A549 (cell line): ENCODE measurements around the gene SERPIND1. TPM values are rescaled to one million over a fixed set of nuclear protein-coding genes. Genes with fewer than 3 reads are reported as not detected.

Experiments used
- ATAC-seq, 2 experiments: fragments of 200-7000 bp in 1 of 2; fragments of >200 bp in 1 of 2; cut with Nextera tagmentation in 1 of 2; cut with Tn5 transposase in 1 of 2; 3 replicates each; pipeline versions ENCODE4 v1.8.0 to v1.9.1; 2018 to 2020; ENCODE audit warnings: mild to moderate bottlenecking in 1 of 2, moderate library complexity in 1 of 2
- CTCF ChIA-PET: fragments of 300-600 bp; sonication (Branson Sonifier 250); formaldehyde crosslinking; extraction: SDS; loops from one replicate; lab custom pipeline; 2021; ENCODE audit warnings: antibody characterized with exemption, inconsistent platforms; lab: Yijun Ruan, JAX
- POLR2A ChIA-PET: fragments of 350-600 bp; formaldehyde crosslinking; extraction: SDS; loops from one replicate; lab custom pipeline; 2021; ENCODE audit warnings: antibody characterized with exemption, inconsistent platforms; lab: Yijun Ruan, JAX
- DNase-seq, 2 experiments: peaks; one replicate each; pipeline versions ENCODE4 v3.0.0 to v3.0.0-alpha.2; 2011 to 2016; ENCODE audit warnings: low read depth in 1 of 2, low spot score in 1 of 2
- FAIRE-seq: peaks from 2 replicates; lab custom pipeline; 2011; peaks lifted over from hg19 to GRCh38; lab: Jason Lieb, UNC
- H3K27ac ChIP-seq, 2 experiments: fragments of >200 bp; sonication (Bioruptor Twin); formaldehyde crosslinking; 3 replicates each; pipeline ENCODE4 v1.5.1; 2016 to 2017
- H3K4me1 ChIP-seq: fragments of >200 bp; sonication (Bioruptor Twin); formaldehyde crosslinking; 3 replicates; pipeline ENCODE4 v1.6.1; 2016
- H3K4me2 ChIP-seq: fragments of >200 bp; sonication (Bioruptor Twin); formaldehyde crosslinking; 3 replicates; pipeline ENCODE4 v1.6.1; 2016
- H3K4me3 ChIP-seq: fragments of >200 bp; sonication (Bioruptor Twin); formaldehyde crosslinking; 3 replicates; pipeline ENCODE4 v1.5.1; 2016
- H3K9me3 ChIP-seq: fragments of >200 bp; sonication (Bioruptor Twin); formaldehyde crosslinking; 3 replicates; pipeline ENCODE4 v1.6.1; 2016
- CHD2 ChIP-seq: fragments of 150-350 bp; IDR thresholded peaks from 2 replicates; pipeline ENCODE4 v1.6.1; 2014; ENCODE audit warnings: low read length; ENCODE audit not compliant: partially characterized antibody
- ELK1 ChIP-seq: fragments of 150-350 bp; IDR thresholded peaks from 2 replicates; pipeline ENCODE4 v1.6.1; 2014; ENCODE audit warnings: low read depth, mild to moderate bottlenecking, low read length
- ESRRA ChIP-seq: fragments of 150-350 bp; IDR thresholded peaks from 2 replicates; pipeline ENCODE4 v1.6.1; 2014; ENCODE audit warnings: mild to moderate bottlenecking, low read length, borderline replicate concordance
- FOSL2 ChIP-seq, 2 experiments: fragments of 450-650 bp in 1 of 2; fragments of >200 bp in 1 of 2; sonication (Bioruptor Twin) in 1 of 2; formaldehyde crosslinking; IDR thresholded peaks; 2 replicates each; pipeline versions ENCODE4 v1.5.0 to v1.6.1; 2016 to 2020; ENCODE audit warnings: mild to moderate bottlenecking in 1 of 2, moderate library complexity in 1 of 2
- GATA3 ChIP-seq: IDR thresholded peaks from 2 replicates; pipeline ENCODE4 v1.6.1; 2012; ENCODE audit warnings: borderline replicate concordance
- HEYL ChIP-seq: fragments of 250-450 bp; sonication (Bioruptor Pico); IDR thresholded peaks from 2 replicates; pipeline ENCODE4 v1.8.0; 2021; ENCODE audit warnings: mild to moderate bottlenecking, moderate library complexity
- HOXA7 ChIP-seq: fragments of 250-450 bp; sonication (Bioruptor Pico); IDR thresholded peaks from 2 replicates; pipeline ENCODE4 v1.5.0; 2020; ENCODE audit warnings: mild to moderate bottlenecking, moderate library complexity
- HOXB5 ChIP-seq: fragments of 250-450 bp; sonication (Bioruptor Pico); IDR thresholded peaks from 2 replicates; pipeline ENCODE4 v1.5.0; 2020; ENCODE audit warnings: mild to moderate bottlenecking, moderate library complexity
- JUNB ChIP-seq: fragments of >200 bp; sonication (Bioruptor Twin); formaldehyde crosslinking; IDR thresholded peaks from 2 replicates; pipeline ENCODE4 v1.6.1; 2016
- KDM1A ChIP-seq: fragments of 200-600 bp; sonication (generic); IDR thresholded peaks from 2 replicates; pipeline ENCODE4 v1.6.1; 2016; ENCODE audit warnings: low read depth, mild to moderate bottlenecking
- MAFK ChIP-seq: fragments of 450-650 bp; IDR thresholded peaks from 2 replicates; pipeline ENCODE4 v1.6.1; 2014; ENCODE audit not compliant: partially characterized antibody
- MAZ ChIP-seq: fragments of 150-350 bp; IDR thresholded peaks from 2 replicates; pipeline ENCODE4 v1.6.1; 2014; ENCODE audit warnings: antibody characterized with exemption, low read depth, low read length, borderline replicate concordance
- NR3C1 ChIP-seq: fragments of >200 bp; sonication (Bioruptor Twin); formaldehyde crosslinking; IDR thresholded peaks from 3 replicates; pipeline ENCODE4 v1.6.1; 2017
- POLR2AphosphoS2 ChIP-seq: conservative IDR thresholded peaks from 2 replicates; pipeline ENCODE4 v1.6.1; 2012; ENCODE audit warnings: low read length, improper control_type of control experiment, inconsistent platforms
- RAD21 ChIP-seq, 2 experiments: fragments of >200 bp in 1 of 2; sonication (Bioruptor Twin) in 1 of 2; formaldehyde crosslinking in 1 of 2; IDR thresholded peaks in 1 of 2; conservative IDR thresholded peaks in 1 of 2; 2 replicates in 1 of 2; 3 replicates in 1 of 2; pipeline ENCODE4 v1.6.1; 2012 to 2018; ENCODE audit warnings: inconsistent platforms in 1 of 2
- RARB ChIP-seq: fragments of 250-450 bp; sonication (Bioruptor Pico); IDR thresholded peaks from 2 replicates; pipeline ENCODE4 v1.8.0; 2021; ENCODE audit warnings: mild to moderate bottlenecking, moderate library complexity
- SMC3 ChIP-seq: fragments of >200 bp; sonication (Bioruptor Twin); formaldehyde crosslinking; IDR thresholded peaks from 3 replicates; pipeline ENCODE4 v1.6.1; 2018; ENCODE audit warnings: inconsistent platforms
- TFCP2L1 ChIP-seq: fragments of 250-450 bp; sonication (Bioruptor Pico); IDR thresholded peaks from 2 replicates; pipeline ENCODE4 v1.5.0; 2021; ENCODE audit warnings: mild to moderate bottlenecking
- USF2 ChIP-seq: fragments of 450-650 bp; IDR thresholded peaks from 2 replicates; pipeline ENCODE4 v1.6.1; 2014; ENCODE audit warnings: antibody characterized with exemption
- WGBS: methylation state at CpG from one replicate; pipeline ENCODE4 v1.1.6; 2017; ENCODE audit errors: missing lambda C conversion rate; 5-methylcytosine and 5-hydroxymethylcytosine counted together
- polyA plus RNA-seq, 4 experiments: library from polyadenylated mRNA; depleted of rRNA in 3 of 4; stranded (reverse); fragments of >200 nt; fragmentation: RNase III in 1 of 4; extraction: RNeasy Plus Mini Kit Qiagen cat#74134 plus additional on column Dnase treatment in 1 of 4; gene quantifications; 2 replicates in 3 of 4; 3 replicates in 1 of 4; pipeline ENCODE4 v1.2.3, GENCODE V29; 2011 to 2017
- TF ChIP-seq, protein P1 (sequence below): IDR thresholded peaks from 2 replicates; pipeline ENCODE4 v1.6.1; 2012
- TF ChIP-seq, protein P2 (sequence below): IDR thresholded peaks from 2 replicates; pipeline ENCODE4 v1.6.1; 2012; ENCODE audit warnings: low read depth, borderline replicate concordance
- TF ChIP-seq, protein P3 (sequence below): fragments of >200 bp; sonication (Bioruptor Twin); formaldehyde crosslinking; IDR thresholded peaks from 3 replicates; pipeline ENCODE4 v1.5.1; 2016

The SERPIND1 gene
- polyA plus RNA-seq, 2 of the 4 experiments (the other 2 are of a cell fraction) = not detected

DNA sequence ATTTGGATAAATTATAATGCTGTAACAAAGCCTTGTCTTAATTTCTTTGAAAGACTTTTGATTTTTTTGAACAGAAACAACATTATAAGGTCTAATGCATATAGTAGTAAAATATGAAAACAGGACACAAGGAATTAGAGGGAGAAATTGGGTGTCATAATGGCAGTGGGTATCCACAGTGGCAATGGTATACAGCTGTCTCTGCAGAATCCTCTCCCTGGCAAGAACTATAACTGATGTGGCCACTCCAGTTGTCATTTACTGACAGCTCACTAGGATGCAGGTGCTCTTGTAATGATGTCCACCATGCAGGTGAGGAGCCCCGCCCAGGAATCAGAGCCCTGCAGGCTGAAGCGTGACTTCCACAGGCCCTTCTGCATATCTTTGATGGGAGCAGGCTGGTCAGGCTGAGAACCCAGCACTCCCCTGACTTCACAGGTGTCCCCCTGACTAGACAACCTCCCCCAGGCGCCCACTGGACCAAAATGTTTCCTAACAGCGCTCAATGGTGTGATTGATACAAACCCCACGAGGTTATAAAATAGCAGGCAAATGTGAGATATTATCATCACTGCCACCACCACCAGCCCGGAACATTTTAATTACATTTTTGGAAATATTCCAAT lies 32.8 kb upstream of the SERPIND1 start:
- DNase-seq (no peak), FAIRE-seq (no peak), ATAC-seq (no peak)
- POLR2A ChIA-PET = no interaction called here
- Histone ChIP-seq H3K4me3 (no peak overlapping the region), H3K9me3 (peaks cover 14% of the 10 kb centered on the region; the same call in 1 of the 3 replicates), H3K4me1 (no peaks in the 10 kb centered on the region), H3K27ac (no peak overlapping the region), H3K4me2 (no peak overlapping the region)
- CTCF ChIA-PET = interaction anchor here (0.6 to 1.9 kb wide), 5 partner anchors 10 to 324 kb away, joined by 3 to 9 read pairs (median 4); no protein-coding TSS in a partner anchor
- WGBS = 90% methylated on average over 6 of the region's 6 CpGs
- TF ChIP-seq CHD2 = no peak
- TF ChIP-seq, protein P1, sequence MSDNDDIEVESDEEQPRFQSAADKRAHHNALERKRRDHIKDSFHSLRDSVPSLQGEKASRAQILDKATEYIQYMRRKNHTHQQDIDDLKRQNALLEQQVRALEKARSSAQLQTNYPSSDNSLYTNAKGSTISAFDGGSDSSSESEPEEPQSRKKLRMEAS = no peak
- no peak for TF ChIP-seq MAFK
- TF ChIP-seq, protein P2, sequence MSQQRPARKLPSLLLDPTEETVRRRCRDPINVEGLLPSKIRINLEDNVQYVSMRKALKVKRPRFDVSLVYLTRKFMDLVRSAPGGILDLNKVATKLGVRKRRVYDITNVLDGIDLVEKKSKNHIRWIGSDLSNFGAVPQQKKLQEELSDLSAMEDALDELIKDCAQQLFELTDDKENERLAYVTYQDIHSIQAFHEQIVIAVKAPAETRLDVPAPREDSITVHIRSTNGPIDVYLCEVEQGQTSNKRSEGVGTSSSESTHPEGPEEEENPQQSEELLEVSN = no peak
- no peak for TF ChIP-seq RARB
- TF ChIP-seq ELK1 = no peak
- no peak for TF ChIP-seq KDM1A
- TF ChIP-seq HOXA7 (CRISPR knock-in tag) = no peak
- no peak for TF ChIP-seq USF2
- no peak for TF ChIP-seq ESRRA
- no peak for TF ChIP-seq JUNB
- no peak for TF ChIP-seq MAZ
- TF ChIP-seq SMC3 = no peak
- no peak for TF ChIP-seq FOSL2 (IDR thresholded peaks at IDR 0.05)
- TF ChIP-seq FOSL2 (CRISPR knock-in tag; IDR thresholded peaks at IDR 0.05) = no peak
- no peak for TF ChIP-seq TFCP2L1 (CRISPR knock-in tag)
- TF ChIP-seq POLR2AphosphoS2 = no peak
- TF ChIP-seq HOXB5 (CRISPR knock-in tag) = no peak
- TF ChIP-seq HEYL (CRISPR knock-in tag) = no peak
- no peak for TF ChIP-seq NR3C1

DNA sequence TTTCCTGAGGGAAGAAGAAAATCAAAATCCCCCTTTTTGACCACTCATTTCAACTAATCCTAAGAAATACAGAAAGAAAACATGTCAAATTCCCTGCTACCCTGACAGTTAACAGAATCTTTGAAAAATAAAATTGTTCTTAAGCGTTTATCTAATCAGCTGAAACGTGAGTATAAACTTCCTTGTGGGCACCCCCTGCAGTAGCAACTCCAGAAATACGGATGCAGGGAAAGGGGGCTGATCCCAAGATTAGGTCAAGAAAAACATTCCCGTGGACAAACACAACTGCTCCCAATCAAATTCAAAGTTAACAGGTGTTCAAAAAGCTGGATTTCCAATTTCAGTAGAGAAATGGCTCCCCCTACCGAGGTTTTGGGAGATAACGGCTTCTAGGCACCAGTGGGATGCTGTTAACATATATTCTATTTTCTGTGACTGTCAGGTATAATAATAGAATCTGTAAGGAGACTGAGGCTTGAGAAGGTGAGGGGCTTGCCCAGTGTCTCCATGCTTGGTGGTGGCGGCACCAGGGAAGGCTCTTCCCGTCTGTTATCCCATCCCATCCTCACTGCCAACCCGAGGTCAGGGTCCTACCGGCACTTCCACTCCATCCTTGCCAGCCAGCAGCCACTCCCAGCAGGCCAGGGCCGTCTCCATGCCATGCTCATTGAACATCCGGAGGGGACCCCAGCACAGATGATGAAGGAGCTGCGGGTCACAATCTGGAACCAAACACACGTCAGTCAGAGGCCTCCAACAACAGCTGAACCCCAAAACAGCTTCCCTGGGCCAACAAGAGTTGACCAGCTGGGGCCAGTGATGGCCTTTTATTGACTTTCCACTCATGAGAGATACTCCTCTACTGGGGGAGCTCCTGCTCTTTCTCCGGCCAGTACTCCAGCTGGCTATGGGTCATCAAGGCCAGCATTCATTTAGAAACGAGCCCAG lies 32.0 kb upstream of the SERPIND1 start:
- DNase-seq = peak; percentile 18 to 32
- H3K4me1 ChIP-seq = no peaks in the 10 kb centered on the region
- H3K4me2 ChIP-seq = no peak overlapping the region
- ATAC-seq = no peak
- H3K9me3 ChIP-seq = peaks cover 14% of the 10 kb centered on the region; the same call in 1 of the 3 replicates
- H3K4me3 ChIP-seq = no peak overlapping the region
- FAIRE-seq = no peak
- TF ChIP-seq JUNB (no peak), GATA3 (no peak), RAD21 (conservative IDR thresholded peaks at IDR 0.05 in 1 of 2, IDR thresholded peaks at IDR 0.05 in 1 of 2) (peak; percentile 24 to 34; a peak in 2 of 5 replicates)
- TF ChIP-seq, protein P3, sequence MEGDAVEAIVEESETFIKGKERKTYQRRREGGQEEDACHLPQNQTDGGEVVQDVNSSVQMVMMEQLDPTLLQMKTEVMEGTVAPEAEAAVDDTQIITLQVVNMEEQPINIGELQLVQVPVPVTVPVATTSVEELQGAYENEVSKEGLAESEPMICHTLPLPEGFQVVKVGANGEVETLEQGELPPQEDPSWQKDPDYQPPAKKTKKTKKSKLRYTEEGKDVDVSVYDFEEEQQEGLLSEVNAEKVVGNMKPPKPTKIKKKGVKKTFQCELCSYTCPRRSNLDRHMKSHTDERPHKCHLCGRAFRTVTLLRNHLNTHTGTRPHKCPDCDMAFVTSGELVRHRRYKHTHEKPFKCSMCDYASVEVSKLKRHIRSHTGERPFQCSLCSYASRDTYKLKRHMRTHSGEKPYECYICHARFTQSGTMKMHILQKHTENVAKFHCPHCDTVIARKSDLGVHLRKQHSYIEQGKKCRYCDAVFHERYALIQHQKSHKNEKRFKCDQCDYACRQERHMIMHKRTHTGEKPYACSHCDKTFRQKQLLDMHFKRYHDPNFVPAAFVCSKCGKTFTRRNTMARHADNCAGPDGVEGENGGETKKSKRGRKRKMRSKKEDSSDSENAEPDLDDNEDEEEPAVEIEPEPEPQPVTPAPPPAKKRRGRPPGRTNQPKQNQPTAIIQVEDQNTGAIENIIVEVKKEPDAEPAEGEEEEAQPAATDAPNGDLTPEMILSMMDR = peak; percentile 31; the same call in 2 of the 3 replicates
- POLR2A ChIA-PET = no interaction called here
- CTCF ChIA-PET = interaction anchor here (0.6 to 1.9 kb wide), 11 partner anchors 9 to 977 kb away, joined by 3 to 9 read pairs (median 4); no protein-coding TSS in a partner anchor
- 72% methylated on average over 16 of the region's 16 CpGs for WGBS
- H3K27ac ChIP-seq = no peak overlapping the region
